K562 (cell line): ENCODE results near the gene PLD6. TPM values are rescaled to one million over a fixed set of nuclear protein-coding genes. Genes with fewer than 3 reads are reported as not detected.
A peak's percentile ranks its signal among the peaks of the same experiment; 100 is the strongest.

Experiments used
- ATAC-seq: fragments of 200-7000 bp; cut with Tn5 transposase; 3 replicates; pipeline ENCODE4 v1.9.1; 2020; ENCODE audit warnings: moderate library complexity
- BruUV-seq: library from RNA; stranded (reverse); fragments of 400-500 nt; replicated peaks from 2 replicates; lab custom pipeline; 2021; lab: Mats Ljungman, UMichigan
- CTCF ChIA-PET: fragments of 300-600 bp; formaldehyde crosslinking; extraction: SDS; loops from one replicate; lab custom pipeline; 2021; ENCODE audit warnings: low intra/inter-chr PET ratio; lab: Yijun Ruan, JAX
- POLR2A ChIA-PET: fragments of 300-600, 350-650 bp; sonication (Branson Sonifier 250); formaldehyde crosslinking; extraction: SDS; loops from one replicate; lab custom pipeline; 2021; ENCODE audit warnings: antibody characterized with exemption, inconsistent platforms; lab: Yijun Ruan, JAX
- DNase-seq, 4 experiments: peaks; one replicate each; pipeline versions ENCODE4 v3.0.0 to v3.0.0-alpha.2; 2011 to 2018; ENCODE audit warnings: low spot score in 3 of 4, mixed read lengths in 3 of 4; ENCODE audit errors: extremely low read depth in 1 of 4
- FAIRE-seq: peaks from 2 replicates; lab custom pipeline; 2011; peaks lifted over from hg19 to GRCh38; lab: Jason Lieb, UNC
- H2AFZ ChIP-seq: 2 replicates; pipeline ENCODE4 v1.6.0; 2011; ENCODE audit warnings: low read depth, low read length, control low read depth, inconsistent platforms
- H3K27ac ChIP-seq: fragments of 200-600 bp; 3 replicates; pipeline ENCODE4 v1.8.0; 2011; ENCODE audit warnings: low read depth, mild to moderate bottlenecking, control low read depth, inconsistent platforms, low read length, moderate library complexity, mixed read lengths; ENCODE audit errors: extremely low read depth
- H3K27me3 ChIP-seq, 2 experiments: fragments of 300-600 bp in 1 of 2; 2 replicates in 1 of 2; 3 replicates in 1 of 2; pipeline versions ENCODE4 v1.6.0 to v1.8.0; 2011; ENCODE audit warnings: inconsistent platforms in 2 of 2, low read length in 2 of 2, mild to moderate bottlenecking in 1 of 2, mixed read lengths in 1 of 2, moderate library complexity in 1 of 2; ENCODE audit not compliant: control insufficient read depth in 2 of 2, insufficient read depth in 2 of 2
- H3K36me3 ChIP-seq: fragments of 300-600 bp; 3 replicates; pipeline ENCODE4 v1.8.0; 2011; ENCODE audit warnings: mild to moderate bottlenecking, low read length, inconsistent platforms; ENCODE audit not compliant: control insufficient read depth, insufficient read depth
- H3K4me1 ChIP-seq, 2 experiments: fragments of 200-600 bp in 1 of 2; replicated peaks in 1 of 2; 2 replicates in 1 of 2; 3 replicates in 1 of 2; pipeline versions ENCODE4 v1.5.1 to v1.8.0; 2011; ENCODE audit warnings: inconsistent platforms in 2 of 2, low read length in 2 of 2, mild to moderate bottlenecking in 1 of 2, mixed read lengths in 1 of 2, moderate library complexity in 1 of 2; ENCODE audit not compliant: control insufficient read depth in 2 of 2, insufficient read depth in 2 of 2
- H3K4me2 ChIP-seq: 2 replicates; pipeline ENCODE4 v1.6.1; 2011; ENCODE audit warnings: low read length, control low read depth, inconsistent platforms, mixed read lengths; ENCODE audit not compliant: insufficient read depth
- H3K4me3 ChIP-seq: fragments of 200-600 bp; sonication (generic), shearing (Covaris generic); 2 replicates; pipeline ENCODE4 v1.5.1; 2016; ENCODE audit warnings: control low read depth, inconsistent platforms
- H3K79me2 ChIP-seq: fragments of 200-600 bp; 3 replicates; pipeline ENCODE4 v1.8.0; 2011; ENCODE audit warnings: low read length, inconsistent platforms; ENCODE audit not compliant: control insufficient read depth, insufficient read depth
- H3K9ac ChIP-seq, 2 experiments: 2 replicates each; pipeline versions ENCODE4 v1.6.0 to v1.6.1; 2011; ENCODE audit warnings: low read depth in 2 of 2, low read length in 2 of 2, control low read depth in 1 of 2, inconsistent platforms in 1 of 2, mild to moderate bottlenecking in 1 of 2, mixed read lengths in 1 of 2; ENCODE audit not compliant: insufficient read depth in 1 of 2
- H3K9me1 ChIP-seq: one replicate; pipeline ENCODE4 v1.6.0; 2011; ENCODE audit warnings: inconsistent platforms, mild to moderate bottlenecking, low read length, moderate library complexity; ENCODE audit not compliant: control insufficient read depth, insufficient read depth
- H3K9me3 ChIP-seq: replicated peaks from 2 replicates; pipeline ENCODE4 v1.5.1; 2011; ENCODE audit warnings: low read depth, low read length, inconsistent platforms; ENCODE audit not compliant: control insufficient read depth, insufficient read depth
- H4K20me1 ChIP-seq: replicated peaks from 2 replicates; pipeline ENCODE4 v1.6.1; 2011; ENCODE audit warnings: low read length, inconsistent platforms, mixed read lengths; ENCODE audit not compliant: control insufficient read depth, insufficient read depth
- L3MBTL2 ChIP-seq: fragments of 450-650 bp; IDR thresholded peaks from 2 replicates; pipeline ENCODE4 v1.6.1; 2016; ENCODE audit warnings: mild to moderate bottlenecking, moderate library complexity
- POLR2G ChIP-seq: fragments of 200-400 bp; formaldehyde crosslinking; IDR thresholded peaks from 2 replicates; pipeline ENCODE4 v1.6.1; 2017; ENCODE audit warnings: low read depth, mild to moderate bottlenecking, antibody characterized with exemption, low read length, moderate library complexity
- ZNF175 ChIP-seq: fragments of 200-800 bp; sonication (Bioruptor generic); IDR thresholded peaks from 2 replicates; pipeline ENCODE4 v1.6.1; 2016; ENCODE audit warnings: low read depth, mild to moderate bottlenecking, missing genetic modification characterization, missing compliant biosample characterization
- WGBS: fragments of 100-300 bp; shearing (Covaris generic); methylation state at CpG from one replicate; pipeline ENCODE4 v1.1.6; 2016; ENCODE audit warnings: low coverage, mixed read lengths; ENCODE audit not compliant: insufficient coverage; ENCODE audit errors: missing lambda C conversion rate; 5-methylcytosine and 5-hydroxymethylcytosine counted together
- in situ Hi-C: fragments of 300-500 bp; cut with MboI; formaldehyde crosslinking; loops from 4 replicates; pipeline ENCODE4 v1.15.0; 2018; ENCODE audit warnings: inconsistent platforms, mixed read lengths
- intact Hi-C: fragments of 100-400 bp; cut with micrococcal nuclease; formaldehyde crosslinking; loops from 2 replicates; pipeline ENCODE4 v1.14.2; 2022
- polyA plus RNA-seq, 8 experiments: library from polyadenylated mRNA; depleted of rRNA in 4 of 8; stranded (reverse) in 5 of 8; unstranded in 3 of 8; fragments of >200 nt; fragmentation: Nextera tagmentation in 2 of 8; fragmentation: Illumina TruSeq in 1 of 8; extraction: Ambion mirVana in 2 of 8; extraction: Trizol in 1 of 8; gene quantifications; 2 replicates each; pipeline versions ENCODE4 v1.2.1 to v1.2.3, GENCODE V29; 2011 to 2014; ENCODE audit warnings: inconsistent platforms in 1 of 8, missing spikeins in 1 of 8
- total RNA-seq, 7 experiments: library from RNA; depleted of rRNA in 6 of 7; stranded (reverse); fragments of >200 nt in 6 of 7; fragmentation: Illumina TruSeq in 2 of 7; extraction: Trizol in 2 of 7; gene quantifications; 2 replicates each; pipeline versions ENCODE4 v1.2.1 to v1.2.3, GENCODE V29; 2011 to 2021; ENCODE audit warnings: low replicate concordance in 1 of 7

Gene PLD6
- total and polyA plus RNA-seq, 9 of the 15 experiments (the other 6 are each of a cell fraction or from before 2014, with no cell fraction given), result 3.6 to 15.6 (median 10.0) TPM

DNA sequence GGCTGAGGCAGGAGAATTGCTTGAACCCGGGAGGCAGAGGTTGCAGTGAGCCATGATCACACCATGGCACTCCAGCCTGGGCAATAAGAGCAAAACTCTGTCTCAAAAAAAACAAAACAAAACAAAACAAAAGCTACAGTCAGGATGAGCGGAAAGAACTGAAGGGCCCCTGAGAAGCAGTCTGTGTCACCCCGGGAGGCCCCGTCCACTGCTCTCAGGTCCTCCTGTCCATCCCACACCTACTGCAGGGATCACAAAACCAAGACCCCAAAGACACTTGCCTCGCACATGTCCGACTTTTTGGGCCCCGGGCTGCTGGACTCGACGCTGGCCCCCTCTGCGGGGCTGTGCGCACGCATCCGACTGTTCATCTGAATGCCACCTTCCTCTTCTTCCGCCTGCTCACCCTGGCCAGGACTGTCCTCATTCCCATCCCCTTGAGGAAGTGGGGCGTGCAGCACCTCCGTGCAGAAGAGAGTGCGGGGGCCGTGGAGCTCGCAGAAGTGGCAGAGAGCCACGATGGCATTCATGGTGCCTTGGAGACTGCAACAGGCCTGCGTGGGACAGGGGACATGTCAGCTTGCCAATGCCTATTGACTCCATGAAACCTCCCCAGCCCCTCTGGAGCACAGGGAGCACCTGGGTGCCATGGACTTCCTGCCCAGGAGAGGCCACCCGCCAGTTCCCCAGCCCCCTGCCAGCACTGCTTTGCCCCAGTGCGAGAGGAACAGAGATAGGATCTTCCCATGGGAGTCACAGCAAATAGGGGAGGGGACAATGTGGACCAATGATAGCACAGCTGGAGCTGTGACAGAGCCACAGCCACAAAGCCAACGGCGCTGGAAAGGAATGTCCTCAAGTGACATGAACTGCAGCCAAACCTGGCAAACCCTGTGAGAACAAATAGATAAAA is 21.7 kb upstream of the PLD6 start:
- no peak overlapping the region for H3K9ac ChIP-seq
- CTCF ChIA-PET, result no interaction called here
- BruUV-seq, result no TSS peak
- H3K9me3 ChIP-seq, result no peaks in the 10 kb centered on the region
- H3K27ac ChIP-seq, result no peak overlapping the region
- FAIRE-seq, result no peak
- peaks cover 89% of the 10 kb centered on the region for H3K36me3 ChIP-seq
- H2AFZ ChIP-seq, result no peak overlapping the region
- DNase-seq, result peak in 1 of 4 experiments; percentile 29
- H3K4me1 ChIP-seq, result peaks cover 0 to 5% of the 10 kb centered on the region in 2 experiments; a peak in 1 of 5 replicates
- no peak overlapping the region for H3K4me3 ChIP-seq
- WGBS, result 94% methylated on average over 24 of the region's 25 CpGs
- in situ Hi-C loops (no loop called here), intact Hi-C loops (no loop called here)
- no peak overlapping the region for H3K4me2 ChIP-seq
- TF ChIP-seq POLR2G (0 out of 2 replicates have a peak, but pooled peaks have one; percentile 11), L3MBTL2 (no peak), ZNF175 (CRISPR knock-in tag) (no peak)
- H3K9me1 ChIP-seq, result no peaks in the 10 kb centered on the region
- H4K20me1 ChIP-seq, result no peaks in the 10 kb centered on the region
- POLR2A ChIA-PET, result no interaction called here
- no peak for ATAC-seq
- H3K79me2 ChIP-seq, result peaks cover 3% of the 10 kb centered on the region; the same call in 2 of the 3 replicates
- H3K27me3 ChIP-seq, result no peaks in the 10 kb centered on the region
